SIG-M5 treated with dmso at 0.1 percent for 504 hours (cell line): ENCODE data around the gene MATN3.

Experiments
- DNase-seq: peaks from one replicate; lab custom pipeline; 2025; ENCODE audit not compliant: unreplicated experiment; lab: John Stamatoyannopoulos, UW

Gene MATN3

GRCh38 chr2:20037660-20038059 lies 25.2 kb upstream of the MATN3 start:
- no peak for DNase-seq

- no peak for DNase-seq
Observed at GRCh38 chr2:20035955-20036666, 23.6 kb upstream of the MATN3 start.

- no peak for DNase-seq
Observed at GRCh38 chr2:20034821-20035220, 22.4 kb upstream of the MATN3 start.

- no peak for DNase-seq
Observed at GRCh38 chr2:20034218-20034617, 21.8 kb upstream of the MATN3 start.

GRCh38 chr2:20033322-20033721 lies 20.9 kb upstream of the MATN3 start:
- no peak for DNase-seq

- no peak for DNase-seq
Observed at GRCh38 chr2:20030224-20030623, 17.8 kb upstream of the MATN3 start.

- DNase-seq, result no peak
Observed at GRCh38 chr2:20027705-20028434, 15.4 kb upstream of the MATN3 start.

GRCh38 chr2:20027260-20027677 lies 14.8 kb upstream of the MATN3 start:
- no peak for DNase-seq

- DNase-seq, result no peak
Observed at GRCh38 chr2:20025065-20025786, 12.8 kb upstream of the MATN3 start.

- no peak for DNase-seq
Observed at GRCh38 chr2:20023688-20024087, 11.2 kb upstream of the MATN3 start.

GRCh38 chr2:20021405-20022009 lies 9.0 kb upstream of the MATN3 start:
- no peak for DNase-seq

GRCh38 chr2:20019747-20020146 lies 7.3 kb upstream of the MATN3 start:
- DNase-seq, result no peak

- no peak for DNase-seq
Observed at GRCh38 chr2:20018601-20019152, 6.2 kb upstream of the MATN3 start.

- no peak for DNase-seq
Observed at GRCh38 chr2:20016346-20016745, 3.9 kb upstream of the MATN3 start.

- peak; percentile 49 for DNase-seq
Observed at GRCh38 chr2:20015482-20016083, 3.1 kb upstream of the MATN3 start.

GRCh38 chr2:20013126-20013849 lies 820 bp upstream of the MATN3 start:
- no peak for DNase-seq

GRCh38 chr2:20012032-20012281 lies 511 bp downstream of the MATN3 start:
- no peak for DNase-seq

- no peak for DNase-seq
Observed at GRCh38 chr2:20011276-20012031, 1.0 kb downstream of the MATN3 start.

- DNase-seq, result peak; percentile 23
Observed at GRCh38 chr2:20008703-20009102, 3.8 kb downstream of the MATN3 start.
